Activated T-cell treated with anti-CD3 and anti-CD28 coated beads for 24 hours (primary cell): ENCODE results near the gene YY1AP1.
"Not testable (repeated sequence)": the region's sequence is repeated elsewhere in the genome, so short reads cannot be mapped to it uniquely, and the experiment has no call there.

Experiments
- DNase-seq: peaks from one replicate; pipeline ENCODE4 v3.0.0-alpha.2; 2020; ENCODE audit warnings: low read depth

YY1AP1 gene

GRCh38 chr1:155688324-155689080, at the start of gene YY1AP1:
Gene YY1AP1, minus strand, starts transcription at chr1:155688774. Its CDS starts 8,338 bp downstream, at chr1:155680436.
- peak; percentile 88 for DNase-seq

GRCh38 chr1:155729031-155729898, 40.7 kb upstream of the YY1AP1 start:
- DNase-seq = no peak

GRCh38 chr1:155725142-155725541, 36.6 kb upstream of the YY1AP1 start:
- no peak for DNase-seq

- DNase-seq = no peak
These were observed 31.1 kb upstream of the YY1AP1 start for GRCh38 chr1:155719703-155720102.

- DNase-seq = not testable (repeated sequence)
These were observed 30.0 kb upstream of the YY1AP1 start for GRCh38 chr1:155718524-155719115.

- DNase-seq = no peak
These were observed 28.5 kb upstream of the YY1AP1 start for GRCh38 chr1:155717041-155717440.

GRCh38 chr1:155715777-155716176, 27.2 kb upstream of the YY1AP1 start:
- no peak for DNase-seq

- not testable (repeated sequence) for DNase-seq
These were observed 26.5 kb upstream of the YY1AP1 start for GRCh38 chr1:155715056-155715455.

GRCh38 chr1:155713075-155713474, 24.5 kb upstream of the YY1AP1 start:
- DNase-seq = no peak

- DNase-seq = not testable (repeated sequence)
These were observed 24.1 kb upstream of the YY1AP1 start for GRCh38 chr1:155712636-155713035.

GRCh38 chr1:155711457-155711856, 22.9 kb upstream of the YY1AP1 start:
- DNase-seq = not testable (repeated sequence)

- no peak for DNase-seq
These were observed 20.8 kb upstream of the YY1AP1 start for GRCh38 chr1:155709391-155709790.

GRCh38 chr1:155706139-155706538, 17.6 kb upstream of the YY1AP1 start:
- DNase-seq = no peak

- DNase-seq = not testable (repeated sequence)
These were observed 15.8 kb upstream of the YY1AP1 start for GRCh38 chr1:155704414-155704813.

- no peak for DNase-seq
These were observed 14.6 kb upstream of the YY1AP1 start for GRCh38 chr1:155703216-155703615.

- not testable (repeated sequence) for DNase-seq
These were observed 13.1 kb upstream of the YY1AP1 start for GRCh38 chr1:155701675-155702074.

- not testable (repeated sequence) for DNase-seq
These were observed 10.5 kb upstream of the YY1AP1 start for GRCh38 chr1:155699062-155699461.

- no peak for DNase-seq
These were observed 9.9 kb upstream of the YY1AP1 start for GRCh38 chr1:155698382-155699038.

GRCh38 chr1:155697616-155698015, 9.0 kb upstream of the YY1AP1 start:
- not testable (repeated sequence) for DNase-seq

GRCh38 chr1:155697046-155697445, 8.5 kb upstream of the YY1AP1 start:
- DNase-seq = no peak

- DNase-seq = no peak
These were observed 8.0 kb upstream of the YY1AP1 start for GRCh38 chr1:155696524-155696923.

GRCh38 chr1:155695608-155696007, 7.0 kb upstream of the YY1AP1 start:
- DNase-seq = no peak
